Natural killer cell (primary cell): Measurements from ENCODE around the gene ZNF749. TPM values are rescaled to one million over a fixed set of nuclear protein-coding genes. Genes with fewer than 3 reads are reported as not detected.

Experiments
- ATAC-seq, 3 donors: fragments of 150-1000 bp in 2 of 3; fragments of 200-7000 bp in 1 of 3; cut with Tn5 transposase; 1 replicate in 1 of 3; 2 replicates in 2 of 3; pipeline ENCODE4 v1.10.0; 2021; ENCODE audit warnings: mild to moderate bottlenecking in 2 of 3, moderate library complexity in 2 of 3
- DNase-seq, 2 donors: peaks; one replicate each; pipeline versions ENCODE4 v3.0.0 to v3.0.0-alpha.2; 2013 to 2021; ENCODE audit warnings: mixed read lengths in 1 of 2
- H3K27ac ChIP-seq: one replicate; pipeline ENCODE4 v1.5.1; 2013; ENCODE audit warnings: mild to moderate bottlenecking, low read length
- H3K27me3 ChIP-seq: one replicate; pipeline ENCODE4 v1.6.1; 2013; ENCODE audit warnings: low read length; ENCODE audit not compliant: control insufficient read depth, insufficient read depth
- H3K36me3 ChIP-seq: one replicate; pipeline ENCODE4 v1.6.1; 2013; ENCODE audit warnings: low read length; ENCODE audit not compliant: control insufficient read depth, insufficient read depth
- H3K4me1 ChIP-seq: one replicate; pipeline ENCODE4 v1.6.1; 2013; ENCODE audit warnings: low read length; ENCODE audit not compliant: control insufficient read depth, insufficient read depth
- H3K4me3 ChIP-seq: one replicate; pipeline ENCODE4 v1.5.1; 2013; ENCODE audit warnings: low read length
- H3K9me3 ChIP-seq: one replicate; pipeline ENCODE4 v1.6.1; 2013; ENCODE audit warnings: low read length; ENCODE audit not compliant: control insufficient read depth, insufficient read depth
- H3K27ac Mint-ChIP-seq, 2 donors: one replicate each; pipeline ENCODE4 v1.8.0; 2022; ENCODE audit warnings: mild to moderate bottlenecking in 2 of 2, mixed read lengths in 2 of 2, moderate library complexity in 1 of 2
- H3K27me3 Mint-ChIP-seq, 2 donors: one replicate each; pipeline ENCODE4 v1.8.0; 2022; ENCODE audit warnings: low read depth in 2 of 2, mixed read lengths in 2 of 2
- H3K36me3 Mint-ChIP-seq: one replicate; pipeline ENCODE4 v1.8.0; 2022; ENCODE audit warnings: mixed read lengths
- H3K4me1 Mint-ChIP-seq, 2 donors: one replicate each; pipeline ENCODE4 v1.8.0; 2022; ENCODE audit warnings: mixed read lengths in 2 of 2
- H3K4me3 Mint-ChIP-seq: one replicate; pipeline ENCODE4 v1.8.0; 2022; ENCODE audit warnings: mild to moderate bottlenecking, moderate library complexity, mixed read lengths
- H3K9me3 Mint-ChIP-seq, 2 donors: one replicate each; pipeline ENCODE4 v1.8.0; 2022; ENCODE audit warnings: mixed read lengths in 2 of 2
- WGBS: methylation state at CpG from one replicate; pipeline ENCODE4 v1.1.7; 2013; ENCODE audit warnings: missing lambda C conversion rate; ENCODE audit not compliant: insufficient coverage; 5-methylcytosine and 5-hydroxymethylcytosine counted together
- intact Hi-C: fragments of 100-400 bp; cut with micrococcal nuclease; formaldehyde crosslinking; loops from one replicate; pipeline ENCODE4 v1.14.2; 2022
- total RNA-seq, 4 donors: library from RNA; stranded (reverse); fragments of 120-200 nt in 1 of 4; gene quantifications; one replicate each; pipeline versions ENCODE4 v1.2.3 to v1.2.4, GENCODE V29; 2013 to 2022
- TF ChIP-seq, protein P1 (sequence below): fragments of 200-600 bp; IDR thresholded peaks from one replicate; pipeline ENCODE4 v1.8.0; 2022; ENCODE audit warnings: antibody characterized with exemption

Gene ZNF749
- total RNA-seq, 3 donors from 2014 or later (not counting 1 experiment from before 2014, with no cell fraction given): 7.0 to 9.8 (median 7.8) TPM

DNA sequence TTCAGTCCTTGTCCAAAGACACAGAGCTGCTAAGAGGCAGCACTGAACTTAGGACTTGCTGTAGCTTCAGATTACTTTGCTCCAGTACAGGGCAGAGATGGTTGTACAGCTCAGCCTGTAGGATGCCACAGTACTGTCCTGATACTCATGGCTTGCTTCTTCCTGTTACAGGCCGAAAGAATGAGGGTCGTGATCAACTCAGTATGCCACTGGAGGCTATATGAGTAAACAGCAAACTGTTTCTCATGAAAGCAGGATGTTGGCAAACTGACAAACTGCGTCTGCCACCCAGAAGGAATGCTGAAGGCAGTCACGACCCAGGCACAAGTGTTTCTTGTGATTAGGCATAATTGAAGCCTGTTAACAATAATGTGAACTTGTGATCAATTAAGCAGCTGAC, 2.8 kb downstream of the ZNF749 start:
- no peak overlapping the region for H3K4me3 Mint-ChIP-seq
- H3K4me1 ChIP-seq: peaks cover 14% of the 10 kb centered on the region
- ATAC-seq: no peak
- no peak overlapping the region for H3K27ac ChIP-seq
- intact Hi-C loops: no loop called here
- no peak for DNase-seq
- peaks cover 9% of the 10 kb centered on the region for H3K36me3 Mint-ChIP-seq
- H3K36me3 ChIP-seq: peaks cover 2% of the 10 kb centered on the region
- H3K27me3 Mint-ChIP-seq: peaks cover 0 to 2% of the 10 kb centered on the region in 2 donors
- H3K27me3 ChIP-seq: no peaks in the 10 kb centered on the region
- 94% methylated on average over 4 of the region's 4 CpGs for WGBS
- peaks cover 2 to 8% of the 10 kb centered on the region in 2 donors for H3K9me3 Mint-ChIP-seq
- H3K4me1 Mint-ChIP-seq: peaks cover 21 to 50% of the 10 kb centered on the region in 2 donors
- TF ChIP-seq, protein P1, sequence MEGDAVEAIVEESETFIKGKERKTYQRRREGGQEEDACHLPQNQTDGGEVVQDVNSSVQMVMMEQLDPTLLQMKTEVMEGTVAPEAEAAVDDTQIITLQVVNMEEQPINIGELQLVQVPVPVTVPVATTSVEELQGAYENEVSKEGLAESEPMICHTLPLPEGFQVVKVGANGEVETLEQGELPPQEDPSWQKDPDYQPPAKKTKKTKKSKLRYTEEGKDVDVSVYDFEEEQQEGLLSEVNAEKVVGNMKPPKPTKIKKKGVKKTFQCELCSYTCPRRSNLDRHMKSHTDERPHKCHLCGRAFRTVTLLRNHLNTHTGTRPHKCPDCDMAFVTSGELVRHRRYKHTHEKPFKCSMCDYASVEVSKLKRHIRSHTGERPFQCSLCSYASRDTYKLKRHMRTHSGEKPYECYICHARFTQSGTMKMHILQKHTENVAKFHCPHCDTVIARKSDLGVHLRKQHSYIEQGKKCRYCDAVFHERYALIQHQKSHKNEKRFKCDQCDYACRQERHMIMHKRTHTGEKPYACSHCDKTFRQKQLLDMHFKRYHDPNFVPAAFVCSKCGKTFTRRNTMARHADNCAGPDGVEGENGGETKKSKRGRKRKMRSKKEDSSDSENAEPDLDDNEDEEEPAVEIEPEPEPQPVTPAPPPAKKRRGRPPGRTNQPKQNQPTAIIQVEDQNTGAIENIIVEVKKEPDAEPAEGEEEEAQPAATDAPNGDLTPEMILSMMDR: no peak
- H3K9me3 ChIP-seq: peaks cover 12% of the 10 kb centered on the region
- H3K27ac Mint-ChIP-seq: no peak overlapping the region
- H3K4me3 ChIP-seq: no peak overlapping the region

DNA sequence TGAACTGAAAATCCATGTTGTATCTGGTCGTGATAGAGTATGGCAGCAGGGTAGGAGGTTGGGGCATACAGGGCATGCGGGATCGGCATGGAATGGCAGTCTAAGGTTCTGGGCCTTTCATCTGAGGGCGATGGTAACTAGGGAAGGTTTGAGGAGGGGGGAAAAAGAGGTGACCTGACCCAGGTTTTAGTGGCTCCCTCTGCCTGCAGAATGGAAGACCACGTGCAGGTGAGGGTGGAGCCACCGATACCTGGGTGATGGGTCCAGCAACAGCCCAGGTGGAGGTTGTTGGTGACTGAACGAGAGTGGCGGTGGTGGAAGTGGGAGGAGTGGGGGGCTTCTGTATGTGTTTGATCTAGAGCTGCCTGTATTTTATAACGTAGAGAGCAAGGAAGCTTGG, 3.8 kb downstream of the ZNF749 start:
- TF ChIP-seq, protein P1: no peak
- peaks cover 21 to 50% of the 10 kb centered on the region in 2 donors for H3K4me1 Mint-ChIP-seq
- H3K36me3 ChIP-seq: peaks cover 4% of the 10 kb centered on the region
- peaks cover 21% of the 10 kb centered on the region for H3K9me3 ChIP-seq
- H3K4me3 ChIP-seq: no peak overlapping the region
- peaks cover 14% of the 10 kb centered on the region for H3K4me1 ChIP-seq
- 98% methylated on average over 9 of the region's 9 CpGs for WGBS
- no peak overlapping the region for H3K27ac ChIP-seq
- no peak overlapping the region for H3K4me3 Mint-ChIP-seq
- DNase-seq: no peak
- H3K9me3 Mint-ChIP-seq: peaks cover 2 to 8% of the 10 kb centered on the region in 2 donors
- intact Hi-C loops: no loop called here
- no peak for ATAC-seq
- peaks cover 16% of the 10 kb centered on the region for H3K36me3 Mint-ChIP-seq
- peaks cover 0 to 2% of the 10 kb centered on the region in 2 donors for H3K27me3 Mint-ChIP-seq
- no peak overlapping the region for H3K27ac Mint-ChIP-seq
- H3K27me3 ChIP-seq: no peaks in the 10 kb centered on the region

DNA sequence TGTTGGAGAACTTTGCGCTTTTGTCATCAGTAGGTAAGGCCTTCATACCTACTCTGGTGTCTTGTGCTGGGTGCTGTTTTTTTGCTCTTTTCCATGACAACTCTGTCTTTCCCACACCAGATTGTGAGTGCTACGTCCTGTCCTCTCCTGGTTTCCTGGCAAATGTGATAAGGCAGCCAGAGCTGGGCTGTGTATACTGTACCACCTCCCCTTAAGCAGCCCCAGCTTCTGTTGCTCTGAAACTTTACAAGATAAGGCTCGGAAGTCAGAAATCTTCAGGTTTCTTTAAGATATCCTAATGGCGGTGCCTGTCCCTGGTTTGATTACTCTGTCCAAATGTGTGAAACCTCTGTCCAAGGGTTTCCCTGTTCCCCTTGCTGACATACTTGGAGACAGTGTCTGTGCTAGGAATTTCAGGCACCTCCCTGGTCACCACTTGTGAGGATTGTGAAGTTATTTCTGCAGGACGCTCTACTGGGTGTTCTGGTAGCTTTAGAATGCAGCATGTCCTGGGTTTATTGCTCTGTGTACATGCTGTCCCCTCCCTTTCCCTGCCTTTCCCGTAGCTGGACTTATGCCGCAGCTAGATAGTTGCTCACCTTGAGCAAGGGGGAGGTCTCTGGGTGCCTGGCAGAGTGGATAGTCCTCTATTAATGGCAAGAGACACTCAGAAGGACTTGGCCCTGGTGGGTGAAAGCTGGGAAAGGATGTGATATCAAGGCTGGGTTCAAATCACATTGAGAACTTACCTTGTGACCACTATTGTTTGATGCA, 7.0 kb downstream of the ZNF749 start:
- TF ChIP-seq, protein P1: no peak
- peaks cover 4% of the 10 kb centered on the region for H3K36me3 ChIP-seq
- no peak overlapping the region for H3K27ac ChIP-seq
- H3K27ac Mint-ChIP-seq: no peak overlapping the region
- no peaks in the 10 kb centered on the region for H3K4me1 ChIP-seq
- no peak for ATAC-seq
- H3K36me3 Mint-ChIP-seq: peaks cover 29% of the 10 kb centered on the region
- H3K9me3 ChIP-seq: peaks cover 42% of the 10 kb centered on the region
- intact Hi-C loops: no loop called here
- no peak for DNase-seq
- no peak overlapping the region for H3K4me3 ChIP-seq
- no peaks in the 10 kb centered on the region for H3K27me3 Mint-ChIP-seq
- WGBS: 98% methylated on average over 6 of the region's 7 CpGs
- no peak overlapping the region for H3K4me3 Mint-ChIP-seq
- H3K27me3 ChIP-seq: no peaks in the 10 kb centered on the region
- peaks cover 0 to 26% of the 10 kb centered on the region in 2 donors for H3K4me1 Mint-ChIP-seq
- peaks cover 0 to 8% of the 10 kb centered on the region in 2 donors for H3K9me3 Mint-ChIP-seq
